ENCODE results near the gene FAM222B.

FAM222B gene

DNA sequence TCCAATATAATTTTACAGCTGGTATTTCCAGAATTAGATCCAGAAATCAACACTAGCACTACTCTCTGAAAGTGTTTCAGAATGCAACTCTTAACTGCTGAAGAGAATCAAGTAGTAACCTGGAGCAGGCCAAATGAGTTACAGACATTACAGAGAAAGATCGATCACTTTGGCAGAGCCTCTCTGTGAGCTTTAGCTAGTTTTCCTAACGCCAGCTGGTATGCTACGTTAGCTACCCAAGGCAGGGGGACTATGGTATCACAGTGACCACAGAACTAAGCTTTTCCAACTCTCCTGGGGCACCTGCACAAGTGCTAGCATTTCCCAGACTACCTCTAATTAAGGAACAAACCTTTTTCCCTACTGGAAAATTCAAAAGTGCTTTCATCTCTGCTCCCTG lies 68.4 kb downstream of the FAM222B start:
- no peak for DNase-seq (ENCODE audit: low spot score)

DNA sequence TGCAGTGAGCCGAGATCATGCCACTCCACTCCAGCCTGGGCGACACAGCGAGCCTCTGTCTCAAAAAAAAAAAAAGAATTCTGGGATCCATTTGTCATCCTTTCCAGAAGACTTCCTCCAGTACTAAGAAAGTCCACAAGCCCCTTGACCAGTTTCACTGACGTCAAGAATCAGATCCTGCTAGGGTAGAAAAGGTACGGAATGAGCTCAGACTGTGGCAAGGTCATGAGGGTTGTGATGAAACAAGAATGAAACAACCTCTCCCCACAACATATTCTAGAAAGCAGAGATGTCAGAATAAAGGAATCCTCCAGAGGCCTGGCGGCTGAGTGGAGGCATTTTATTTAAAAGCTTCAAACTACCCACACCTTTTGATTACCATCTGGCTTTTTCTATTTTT lies 68.9 kb downstream of the FAM222B start:
- no peak for DNase-seq (ENCODE audit: low spot score)

DNA sequence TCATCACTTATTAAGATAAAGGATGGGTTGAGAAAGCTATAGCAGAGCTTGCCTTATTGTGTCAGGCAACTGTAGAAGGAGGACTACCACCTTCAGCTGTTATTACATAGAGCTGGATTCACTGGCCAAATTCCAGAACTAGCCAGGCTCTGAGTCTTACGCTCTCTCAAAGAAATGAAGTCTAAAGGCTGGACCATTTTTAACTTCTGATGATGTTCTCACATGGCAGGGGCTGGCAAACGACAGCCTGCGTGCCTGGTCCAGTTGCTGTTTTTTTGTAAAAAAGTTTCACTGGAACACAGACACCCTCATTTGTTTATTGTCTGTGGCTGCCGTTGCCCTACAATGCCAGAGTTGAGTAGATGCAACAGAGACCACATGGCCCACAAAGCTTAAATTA lies 77.6 kb downstream of the FAM222B start:
- DNase-seq (ENCODE audit: low spot score) = no peak

DNA sequence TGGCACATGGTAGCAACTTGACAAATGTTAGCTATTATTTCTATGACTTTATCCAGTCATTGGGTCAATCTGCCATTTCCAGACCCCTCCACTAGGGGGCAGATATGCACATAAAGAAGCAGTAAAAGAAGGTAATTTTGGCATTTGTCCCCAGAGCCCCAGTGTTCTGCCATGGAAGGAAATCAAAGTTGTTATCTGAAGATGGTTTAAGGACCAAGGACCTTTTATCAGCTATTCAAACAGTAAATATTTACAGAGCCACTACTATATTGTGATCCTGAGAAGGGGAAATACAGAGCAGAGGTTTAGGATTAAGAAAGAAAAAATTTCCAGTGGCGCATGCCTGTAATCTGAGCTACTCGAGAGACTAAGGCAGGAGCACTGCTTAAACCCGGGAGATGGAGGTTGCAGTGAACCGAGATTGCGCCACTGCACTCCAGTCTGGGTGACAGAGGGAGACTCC lies 78.8 kb downstream of the FAM222B start:
- DNase-seq (ENCODE audit: low spot score) = peak; percentile 84

DNA sequence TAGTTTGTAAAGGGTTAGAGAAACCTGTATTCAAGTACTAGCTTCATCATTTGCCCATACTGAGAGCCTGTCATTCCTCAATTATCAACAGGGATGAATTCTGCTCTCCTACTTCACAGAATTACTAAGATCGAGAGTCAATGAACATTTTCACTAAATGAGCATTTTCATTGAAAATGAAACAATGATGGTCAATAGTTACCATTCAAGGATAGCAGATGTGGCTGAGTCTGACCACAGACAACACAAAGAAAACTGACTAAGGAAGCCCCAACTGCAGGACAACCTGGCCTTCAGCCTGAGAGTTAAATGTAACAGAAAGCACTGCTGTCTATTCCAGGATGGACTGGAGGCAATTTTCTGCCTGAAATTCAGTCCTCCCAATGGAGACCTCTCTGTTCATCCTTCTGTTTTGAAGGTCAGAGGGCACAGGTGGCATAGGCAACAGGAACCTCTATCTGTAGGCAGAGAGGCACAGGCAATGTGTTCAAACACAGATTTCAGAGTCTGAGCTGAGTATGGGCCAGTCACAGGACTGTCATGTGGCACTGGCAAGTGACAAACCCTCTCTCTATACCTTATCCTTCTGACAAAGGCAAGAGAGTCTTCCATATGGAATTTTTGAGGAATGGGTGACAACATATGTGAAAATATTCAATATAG lies 79.3 kb downstream of the FAM222B start:
- DNase-seq (ENCODE audit: low spot score) = no peak

DNA sequence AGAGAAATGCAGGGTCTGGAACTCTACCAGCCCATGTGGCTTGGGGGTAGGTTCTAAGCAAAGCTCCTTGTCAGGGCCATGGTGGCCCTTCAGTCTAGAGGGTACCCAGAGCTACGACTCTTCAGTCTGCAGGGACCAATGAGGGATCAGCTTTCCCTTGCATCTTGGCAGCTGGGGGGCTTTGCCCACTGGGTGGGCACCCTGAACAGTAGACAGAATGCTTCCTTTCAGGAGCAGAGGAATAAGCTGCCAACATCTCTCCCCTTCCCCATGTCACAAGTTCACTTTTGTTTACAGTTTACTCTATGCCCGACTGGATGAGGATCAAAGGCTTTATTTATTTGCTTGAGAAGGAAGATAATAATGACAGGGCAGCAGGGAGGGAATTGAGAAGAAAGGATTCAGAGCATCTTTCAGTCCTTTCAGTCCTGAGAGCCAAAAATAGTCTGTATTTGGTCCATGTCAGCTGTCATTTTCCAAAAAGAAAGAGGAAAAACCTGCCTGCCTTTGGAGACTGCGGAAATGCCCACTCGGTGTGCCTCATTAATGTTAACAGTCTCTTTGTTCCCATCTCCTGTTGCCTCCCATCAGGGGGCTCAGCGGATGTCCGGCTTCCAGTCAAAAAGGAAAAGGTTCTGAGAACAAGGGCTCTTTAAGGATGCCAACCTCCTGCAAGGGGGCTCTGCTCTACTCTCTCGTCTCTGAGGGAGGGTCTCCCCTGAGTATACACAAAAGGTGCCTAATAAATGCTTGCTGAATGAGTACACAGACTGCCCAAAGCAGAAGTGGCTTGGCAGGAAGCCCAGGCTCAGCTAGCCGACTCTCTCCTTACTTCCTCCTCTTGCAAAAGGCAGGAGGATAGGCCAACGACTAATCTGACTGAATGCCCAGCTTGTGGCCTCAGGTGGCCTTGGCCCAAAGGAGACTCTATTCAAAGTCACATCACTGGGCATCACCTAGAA lies 81.7 kb downstream of the FAM222B start:
- no peak for DNase-seq (ENCODE audit: low spot score)

DNA sequence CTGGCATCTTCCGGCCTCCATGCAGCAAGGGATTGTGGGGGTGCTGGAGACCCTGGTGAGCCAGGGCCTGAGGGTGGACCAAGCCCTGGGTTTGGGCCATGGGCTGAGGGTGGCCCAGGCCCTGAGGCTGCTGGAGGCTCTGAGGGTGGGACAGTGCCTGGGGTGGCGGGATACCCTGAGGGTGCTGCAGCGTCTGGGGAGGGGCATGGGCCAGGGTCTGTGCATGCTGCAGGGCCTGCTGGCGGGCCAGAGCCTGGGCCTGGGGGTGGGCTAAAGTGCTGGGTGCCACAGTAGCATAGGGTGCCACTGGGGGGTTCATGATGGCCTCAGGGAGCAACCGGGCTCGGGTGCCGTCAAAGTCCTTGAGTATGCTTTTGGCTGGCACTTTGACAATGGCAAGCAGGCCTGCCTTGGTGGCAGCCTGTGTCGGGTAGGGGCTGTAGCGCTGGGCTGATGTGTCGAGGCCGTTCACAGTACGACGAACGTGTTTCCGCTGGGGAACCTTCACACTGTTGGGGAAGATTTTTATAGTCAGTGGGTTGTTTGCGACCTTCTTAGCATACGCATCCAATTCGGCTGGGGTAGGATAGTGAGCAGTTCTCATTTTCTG lies 83.2 kb downstream of the FAM222B start:
- DNase-seq (ENCODE audit: low spot score) = no peak

DNA sequence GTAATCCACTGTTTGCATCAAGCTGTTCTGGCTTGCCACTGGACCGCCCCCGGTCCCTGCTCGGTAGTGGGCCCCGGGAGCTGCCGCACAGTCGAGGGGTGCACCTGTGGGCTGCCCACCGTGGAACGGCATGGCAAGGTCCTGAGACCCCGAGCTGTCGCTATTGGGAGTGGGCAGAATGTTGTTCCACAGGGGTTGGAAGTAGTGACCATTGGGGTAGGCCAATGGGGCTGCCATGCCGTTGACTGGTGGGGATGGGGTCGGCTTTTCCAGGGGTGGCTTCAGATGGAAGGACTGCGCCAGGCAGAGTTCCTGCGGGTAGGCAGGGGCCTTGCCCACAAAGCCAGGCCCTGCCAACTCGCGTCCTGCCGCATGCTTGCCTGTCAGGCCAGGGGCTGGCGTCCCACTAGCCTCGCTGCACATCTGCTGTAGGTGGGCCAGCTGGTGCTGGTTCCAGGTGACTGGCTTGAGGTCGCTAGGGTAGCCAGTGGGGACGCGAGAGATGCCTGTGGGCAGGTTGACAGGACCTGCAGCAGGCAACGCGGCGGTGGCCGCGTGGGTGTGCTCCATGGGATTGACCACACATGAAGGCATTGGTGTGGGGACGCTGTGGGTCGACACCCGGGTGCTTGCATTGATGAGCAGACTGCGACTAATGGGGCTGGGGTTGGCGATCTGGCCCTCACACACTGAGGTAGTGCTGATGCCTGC lies 84.0 kb downstream of the FAM222B start:
- no peak for DNase-seq (ENCODE audit: low spot score)

DNA sequence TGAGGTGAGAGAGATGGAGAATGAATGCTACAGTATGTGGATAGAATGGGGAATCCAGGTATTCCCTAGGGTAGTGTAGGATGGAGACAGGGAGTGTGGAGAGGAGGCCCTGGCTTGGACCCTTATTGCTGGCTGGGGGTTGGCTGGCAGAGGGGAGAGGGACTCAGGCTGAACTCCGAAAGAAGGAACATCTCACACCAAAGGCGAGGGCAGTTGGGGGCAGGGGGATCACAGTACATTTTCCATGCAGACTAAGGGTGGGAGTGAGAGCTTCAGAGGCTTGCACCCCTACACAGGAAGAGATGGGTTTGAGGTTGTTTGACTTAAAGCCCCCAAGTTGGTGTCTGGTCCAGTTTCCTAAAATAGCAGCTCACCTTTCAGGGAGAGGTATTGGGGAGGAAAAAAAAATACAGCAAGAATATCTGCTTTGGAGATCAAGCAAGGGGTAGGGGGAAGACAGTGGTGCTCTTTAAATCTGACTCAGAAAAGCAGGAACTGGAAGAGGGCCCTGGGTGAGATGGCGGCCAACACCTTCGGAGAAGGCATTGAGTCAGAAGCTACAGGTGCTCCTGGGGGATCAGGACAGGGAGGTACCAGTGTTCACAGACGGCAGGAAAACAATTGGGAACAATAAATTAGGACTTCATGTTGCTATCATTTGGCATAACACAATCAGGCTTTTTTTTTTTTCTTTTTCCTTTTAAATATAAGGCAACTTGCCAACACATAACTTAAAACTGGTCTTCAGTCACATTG lies 86.4 kb downstream of the FAM222B start:
- no peak for DNase-seq (ENCODE audit: low spot score)

DNA sequence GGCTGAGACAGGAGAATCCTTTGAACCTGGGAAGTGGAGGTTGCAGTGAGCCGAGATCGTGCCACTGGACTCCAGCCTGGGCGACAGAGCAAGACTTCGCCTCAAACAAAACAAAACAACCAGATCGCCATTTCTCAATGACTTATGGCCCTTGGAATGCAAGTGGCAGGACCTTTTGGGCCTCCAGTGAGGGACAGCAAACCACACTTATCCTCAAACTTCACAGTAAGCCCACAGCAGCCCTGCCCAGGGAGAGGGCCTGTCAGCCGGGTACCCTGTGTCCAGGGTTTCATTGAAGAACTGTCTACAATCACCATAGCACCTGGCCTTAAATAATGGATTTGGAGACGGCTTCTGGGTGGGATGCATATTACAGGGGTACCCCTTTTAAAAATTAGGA lies 87.1 kb downstream of the FAM222B start:
- no peak for DNase-seq (ENCODE audit: low spot score)

DNA sequence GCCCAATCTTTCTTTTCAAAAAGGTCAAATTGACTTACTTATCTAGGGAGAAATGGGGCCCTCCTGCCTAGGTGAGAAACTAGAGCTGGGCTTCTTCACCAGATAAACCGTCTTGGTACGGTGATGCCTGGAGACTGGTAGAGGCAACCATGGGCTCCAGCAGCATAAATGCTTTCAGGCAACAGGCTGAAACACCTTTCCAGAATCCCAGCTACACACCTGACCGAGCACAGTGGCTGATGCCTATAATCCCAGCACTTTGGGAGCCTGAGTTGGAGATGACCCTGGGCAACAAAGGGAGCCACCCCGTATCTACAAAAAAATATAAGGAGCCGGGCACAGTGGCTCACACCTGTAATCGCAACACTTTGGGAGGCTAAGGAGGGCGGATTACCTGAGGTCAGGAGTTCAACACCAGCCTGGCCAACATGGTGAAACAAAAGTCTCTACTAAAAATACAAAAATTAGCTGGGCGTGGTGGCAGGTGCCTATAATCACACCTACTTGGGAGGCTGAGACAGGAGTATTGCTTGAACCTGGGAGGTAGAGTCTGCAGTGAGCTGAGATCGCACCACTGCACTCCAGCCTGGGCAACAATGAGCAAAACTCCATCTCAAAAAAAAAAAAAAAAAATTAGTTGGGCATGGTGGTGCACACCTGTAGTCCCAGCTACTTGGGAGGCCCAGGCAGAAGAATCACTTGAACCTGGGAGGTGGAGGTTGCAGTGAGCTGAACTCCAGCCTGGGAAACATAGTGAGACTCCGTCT lies 90.8 kb downstream of the FAM222B start:
- DNase-seq (ENCODE audit: low spot score) = no peak

DNA sequence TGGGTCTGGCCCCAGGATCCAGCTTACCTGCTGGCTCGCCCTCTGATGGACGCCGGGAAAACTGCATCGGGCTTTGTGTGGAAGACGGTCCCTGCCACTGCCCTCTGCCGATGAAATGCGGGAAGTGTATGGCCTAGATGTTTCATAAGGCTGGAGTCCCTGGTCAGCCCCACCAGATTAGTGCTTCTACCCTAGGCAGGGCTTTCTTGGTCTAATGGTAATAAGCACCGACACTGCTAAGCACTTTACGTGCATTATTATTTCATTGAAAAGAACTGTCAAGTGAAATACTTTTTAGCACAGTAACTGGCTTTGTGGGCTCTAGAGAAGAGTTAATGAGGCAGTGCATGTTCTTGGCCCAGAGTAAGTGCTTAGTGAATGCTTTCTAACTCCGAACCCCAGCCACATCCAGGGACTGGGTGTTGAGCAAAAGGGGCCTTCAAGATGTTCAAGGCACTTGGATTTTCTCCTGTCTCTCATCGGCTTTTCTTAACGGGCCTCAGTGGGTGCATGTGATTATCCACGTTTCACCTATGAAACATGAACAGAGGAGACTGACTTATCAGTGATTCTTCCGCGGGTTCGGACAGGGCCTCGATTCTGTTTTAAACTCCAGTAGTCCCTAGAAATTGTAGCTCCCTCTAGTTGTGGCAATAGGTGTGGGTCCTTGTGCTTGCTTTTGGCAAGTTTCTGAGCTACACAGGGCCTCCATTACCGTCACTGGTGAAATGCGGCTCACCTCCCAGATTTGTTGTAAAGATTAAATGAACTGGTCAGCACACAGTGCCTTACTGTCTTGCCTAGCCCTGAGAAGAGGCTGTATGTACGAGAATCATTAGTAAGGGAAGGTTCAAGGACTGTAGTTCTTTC lies 92.2 kb downstream of the FAM222B start:
- DNase-seq (ENCODE audit: low spot score) = peak; percentile 90

DNA sequence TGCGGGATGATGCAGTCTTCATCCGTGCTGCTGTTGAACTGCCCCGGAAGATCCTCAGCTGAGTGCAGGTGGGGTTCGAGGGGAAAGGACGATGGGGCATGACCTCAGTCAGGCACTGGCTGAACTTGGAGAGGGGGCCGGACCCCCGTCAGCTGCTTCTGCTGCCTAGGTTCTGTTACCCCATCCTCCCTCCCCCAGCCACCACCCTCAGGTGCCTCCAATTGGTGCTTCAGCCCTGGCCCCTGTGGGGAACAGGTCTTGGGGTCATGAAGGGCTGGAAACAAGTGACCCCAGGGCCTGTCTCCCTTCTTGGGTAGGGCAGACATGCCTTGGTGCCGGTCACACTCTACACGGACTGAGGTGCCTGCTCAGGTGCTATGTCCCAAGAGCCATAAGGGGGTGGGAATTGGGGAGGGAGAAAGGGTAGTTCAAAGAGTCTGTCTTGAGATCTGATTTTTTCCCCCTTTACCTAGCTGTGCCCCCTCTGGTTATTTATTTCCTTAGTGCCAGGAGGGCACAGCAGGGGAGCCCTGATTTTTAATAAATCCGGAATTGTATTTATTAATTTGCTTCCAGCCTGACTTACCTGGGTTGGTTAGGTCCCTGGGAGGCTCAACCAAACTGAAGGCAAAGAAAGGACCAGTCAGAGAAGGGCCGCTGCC lies 92.9 kb downstream of the FAM222B start:
- DNase-seq (ENCODE audit: low spot score) = no peak

DNA sequence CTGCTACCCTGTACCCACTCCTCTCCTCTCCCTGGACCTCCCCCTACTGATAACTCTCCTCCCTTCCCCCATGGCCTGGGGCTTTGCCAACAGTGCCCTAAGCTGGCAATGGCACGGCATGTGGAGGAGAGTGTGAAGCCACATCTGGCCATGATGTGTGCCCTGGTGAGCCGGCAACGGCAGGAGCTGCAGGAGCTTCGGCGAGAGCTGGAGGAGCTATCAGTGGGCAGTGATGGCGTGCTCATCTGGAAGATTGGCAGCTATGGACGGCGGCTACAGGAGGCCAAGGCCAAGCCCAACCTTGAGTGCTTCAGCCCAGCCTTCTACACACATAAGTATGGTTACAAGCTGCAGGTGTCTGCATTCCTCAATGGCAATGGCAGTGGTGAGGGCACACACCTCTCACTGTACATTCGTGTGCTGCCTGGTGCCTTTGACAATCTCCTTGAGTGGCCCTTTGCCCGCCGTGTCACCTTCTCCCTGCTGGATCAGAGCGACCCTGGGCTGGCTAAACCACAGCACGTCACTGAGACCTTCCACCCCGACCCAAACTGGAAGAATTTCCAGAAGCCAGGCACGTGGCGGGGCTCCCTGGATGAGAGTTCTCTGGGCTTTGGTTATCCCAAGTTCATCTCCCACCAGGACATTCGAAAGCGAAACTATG lies 93.6 kb downstream of the FAM222B start:
- DNase-seq (ENCODE audit: low spot score) = no peak

DNA sequence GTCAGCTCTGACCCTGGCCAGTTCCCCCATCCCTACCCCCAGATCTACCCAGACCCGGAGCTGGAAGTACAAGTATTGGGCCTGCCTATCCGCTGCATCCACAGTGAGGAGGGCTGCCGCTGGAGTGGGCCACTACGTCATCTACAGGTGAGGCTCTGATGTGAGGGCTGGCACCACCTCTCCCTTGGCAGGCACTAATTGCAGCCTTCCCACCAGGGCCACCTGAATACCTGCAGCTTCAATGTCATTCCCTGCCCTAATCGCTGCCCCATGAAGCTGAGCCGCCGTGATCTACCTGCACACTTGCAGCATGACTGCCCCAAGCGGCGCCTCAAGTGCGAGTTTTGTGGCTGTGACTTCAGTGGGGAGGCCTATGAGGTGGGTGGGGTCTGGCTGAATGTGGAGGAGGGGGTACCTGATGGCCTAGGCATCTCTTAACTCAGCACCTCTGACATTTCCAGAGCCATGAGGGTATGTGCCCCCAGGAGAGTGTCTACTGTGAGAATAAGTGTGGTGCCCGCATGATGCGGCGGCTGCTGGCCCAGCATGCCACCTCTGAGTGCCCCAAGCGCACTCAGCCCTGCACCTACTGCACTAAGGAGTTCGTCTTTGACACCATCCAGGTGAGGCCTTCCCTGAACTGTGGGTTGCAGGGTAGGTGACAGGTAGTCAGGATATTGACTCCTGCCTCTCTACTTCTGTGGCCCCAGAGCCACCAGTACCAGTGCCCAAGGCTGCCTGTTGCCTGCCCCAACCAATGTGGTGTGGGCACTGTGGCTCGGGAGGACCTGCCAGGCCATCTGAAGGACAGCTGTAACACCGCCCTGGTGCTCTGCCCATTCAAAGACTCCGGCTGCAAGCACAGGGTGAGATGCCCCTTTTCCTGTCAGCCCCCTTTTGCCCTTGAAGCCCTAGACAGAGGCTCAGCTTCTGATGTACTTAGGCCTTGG lies 94.5 kb downstream of the FAM222B start:
- no peak for DNase-seq (ENCODE audit: low spot score)

DNA sequence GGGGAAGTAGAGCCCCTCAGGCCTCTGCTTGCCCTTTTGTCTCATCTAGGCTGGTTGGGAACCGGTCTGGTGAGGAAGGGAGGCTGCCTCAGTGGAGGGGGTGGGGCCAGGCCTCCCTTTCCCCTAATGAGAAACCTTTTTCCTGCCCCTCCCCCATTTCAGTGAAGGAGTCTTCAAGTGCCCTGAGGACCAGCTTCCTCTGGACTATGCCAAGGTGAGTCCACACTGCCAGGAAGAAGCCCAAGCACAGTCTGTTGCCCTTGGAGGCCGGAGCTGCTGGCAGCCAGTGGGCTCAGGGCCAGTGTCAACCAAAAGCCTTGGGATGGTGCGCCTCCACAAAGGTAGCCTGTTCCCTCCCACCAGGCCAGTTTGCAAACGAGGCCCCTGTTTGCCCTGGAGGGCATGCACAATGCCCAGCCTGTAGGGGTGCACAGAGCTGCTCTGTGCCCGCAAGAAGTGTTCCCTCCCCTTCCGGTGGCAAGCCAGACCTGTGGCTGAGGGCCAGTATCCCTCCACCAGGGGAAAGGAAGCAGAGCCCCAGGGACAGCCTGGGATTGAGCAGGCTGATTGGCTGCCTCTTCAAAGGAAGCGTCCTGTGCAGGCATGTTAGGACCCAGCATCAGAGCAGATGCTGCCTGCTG lies 95.4 kb downstream of the FAM222B start:
- no peak for DNase-seq (ENCODE audit: low spot score)

DNA sequence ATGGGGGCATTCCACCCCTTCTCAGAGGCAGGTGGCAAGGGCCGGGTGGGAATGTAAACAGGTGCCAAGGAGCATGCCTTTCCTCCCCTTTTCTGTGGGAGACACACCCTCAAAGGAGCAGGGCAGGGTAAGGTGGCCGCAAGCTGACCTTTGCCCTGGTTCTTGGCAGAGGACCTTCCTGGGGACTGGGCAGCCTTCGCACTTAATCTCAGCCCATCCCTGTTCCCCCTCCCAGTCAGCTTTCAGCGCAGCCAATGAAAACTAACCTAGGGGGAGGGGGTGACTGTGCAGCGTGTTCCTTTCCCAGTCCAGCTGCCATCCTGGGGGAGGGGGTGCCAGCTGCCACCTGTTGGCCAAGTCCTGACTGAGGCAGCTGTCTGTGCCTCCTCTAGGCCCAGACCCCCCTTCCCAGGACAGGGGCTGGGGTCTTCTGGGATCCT lies 96.0 kb downstream of the FAM222B start:
- DNase-seq (ENCODE audit: low spot score) = no peak

Data from CD4-positive, alpha-beta T cell treated with Interleukin-15 for 4 hours (primary cell).